HEK293T (cell line): ENCODE results near the gene DLG2.
A peak's percentile ranks its signal among the peaks of the same experiment; 100 is the strongest.

Experiments
- CTCF ChIA-PET: fragments of 350-600 bp; formaldehyde crosslinking; extraction: SDS; loops from one replicate; lab custom pipeline; 2021; ENCODE audit warnings: antibody characterized with exemption, inconsistent platforms; lab: Yijun Ruan, JAX
- POLR2A ChIA-PET: fragments of 350-600 bp; formaldehyde crosslinking; extraction: SDS; loops from one replicate; lab custom pipeline; 2020; ENCODE audit warnings: antibody characterized with exemption, inconsistent platforms; lab: Yijun Ruan, JAX
- DNase-seq: peaks from one replicate; pipeline ENCODE4 v3.0.0; 2012; ENCODE audit warnings: mixed read lengths; ENCODE audit errors: extremely low spot score
- ARNT ChIP-seq: fragments of 450-650 bp; IDR thresholded peaks from 2 replicates; pipeline ENCODE4 v1.6.1; 2017; ENCODE audit warnings: mild to moderate bottlenecking
- BHLHE40 ChIP-seq: fragments of 450-650 bp; IDR thresholded peaks from 2 replicates; pipeline ENCODE4 v1.6.1; 2016; ENCODE audit warnings: mild to moderate bottlenecking, moderate library complexity, borderline replicate concordance
- CTBP1 ChIP-seq: fragments of 450-650 bp; IDR thresholded peaks from 2 replicates; pipeline ENCODE4 v1.6.1; 2016; ENCODE audit warnings: borderline replicate concordance
- ELF4 ChIP-seq: fragments of 450-650 bp; IDR thresholded peaks from 2 replicates; pipeline ENCODE4 v1.6.1; 2017; ENCODE audit warnings: antibody characterized with exemption
- FOXA1 ChIP-seq: fragments of 450-650 bp; IDR thresholded peaks from 2 replicates; pipeline ENCODE4 v1.6.1; 2016; ENCODE audit warnings: mild to moderate bottlenecking
- FOXK2 ChIP-seq: fragments of 450-650 bp; IDR thresholded peaks from 2 replicates; pipeline ENCODE4 v1.6.1; 2016; ENCODE audit warnings: mild to moderate bottlenecking
- FOXM1 ChIP-seq: fragments of 450-650 bp; IDR thresholded peaks from 2 replicates; pipeline ENCODE4 v1.6.1; 2017; ENCODE audit warnings: mild to moderate bottlenecking, borderline replicate concordance
- HDGF ChIP-seq: fragments of 450-650 bp; IDR thresholded peaks from 2 replicates; pipeline ENCODE4 v1.6.1; 2017; ENCODE audit warnings: antibody characterized with exemption, borderline replicate concordance
- L3MBTL2 ChIP-seq: fragments of 450-650 bp; conservative IDR thresholded peaks from 2 replicates; pipeline ENCODE4 v1.6.1; 2016; ENCODE audit warnings: mild to moderate bottlenecking
- LEF1 ChIP-seq: fragments of 450-650 bp; IDR thresholded peaks from 2 replicates; pipeline ENCODE4 v1.6.1; 2017; ENCODE audit warnings: mild to moderate bottlenecking, borderline replicate concordance
- NFRKB ChIP-seq: fragments of 450-650 bp; IDR thresholded peaks from 2 replicates; pipeline ENCODE4 v1.6.1; 2016; ENCODE audit warnings: mild to moderate bottlenecking, moderate library complexity
- PKNOX1 ChIP-seq: fragments of 450-650 bp; IDR thresholded peaks from 2 replicates; pipeline ENCODE4 v1.6.1; 2016
- SP1 ChIP-seq: fragments of 450-650 bp; IDR thresholded peaks from 2 replicates; pipeline ENCODE4 v1.6.1; 2017
- SUZ12 ChIP-seq: fragments of 450-650 bp; IDR thresholded peaks from 2 replicates; pipeline ENCODE4 v1.6.1; 2016; ENCODE audit warnings: mild to moderate bottlenecking
- TARDBP ChIP-seq: fragments of 450-650 bp; IDR thresholded peaks from 2 replicates; pipeline ENCODE4 v1.6.1; 2016
- ZNF384 ChIP-seq: fragments of 450-650 bp; IDR thresholded peaks from 2 replicates; pipeline ENCODE4 v1.6.1; 2016

Gene DLG2

GRCh38 chr11:85040166-85040565 is 587.0 kb downstream of the DLG2 start:
- DNase-seq = no peak
- no peak for TF ChIP-seq BHLHE40
- no peak for TF ChIP-seq SP1
- TF ChIP-seq SUZ12 = no peak
- no peak for TF ChIP-seq ZNF384
- TF ChIP-seq FOXA1 = no peak
- no peak for TF ChIP-seq TARDBP
- TF ChIP-seq NFRKB = no peak
- no peak for TF ChIP-seq HDGF
- no peak for TF ChIP-seq LEF1
- ChIA-PET CTCF (no interaction called here), POLR2A (no interaction called here)

DNA sequence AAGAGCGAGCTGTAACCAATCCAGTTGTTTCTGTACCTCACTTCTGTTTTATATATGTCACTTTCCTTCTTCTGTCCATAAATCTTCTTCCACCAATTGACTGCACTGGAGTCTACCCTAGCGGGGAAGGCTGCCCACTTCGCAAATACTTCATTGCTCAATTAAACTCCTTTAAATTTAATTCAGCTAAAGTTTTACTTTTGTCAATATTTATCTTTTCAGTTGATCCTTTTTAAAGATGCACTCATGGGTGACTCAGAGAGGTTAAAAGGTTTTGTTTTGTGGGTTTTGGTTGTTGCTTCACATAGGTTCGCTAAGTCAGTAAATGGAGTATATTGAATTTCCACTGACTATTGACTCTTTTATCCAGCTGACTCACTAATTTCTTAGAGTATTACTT is 597.2 kb downstream of the DLG2 start:
- CTCF ChIA-PET = no interaction called here
- TF ChIP-seq PKNOX1 (0 out of 2 replicates have a peak, but pooled peaks have one; percentile 4), ZNF384 (no peak)
- no peak for DNase-seq
- POLR2A ChIA-PET = no interaction called here

DNA sequence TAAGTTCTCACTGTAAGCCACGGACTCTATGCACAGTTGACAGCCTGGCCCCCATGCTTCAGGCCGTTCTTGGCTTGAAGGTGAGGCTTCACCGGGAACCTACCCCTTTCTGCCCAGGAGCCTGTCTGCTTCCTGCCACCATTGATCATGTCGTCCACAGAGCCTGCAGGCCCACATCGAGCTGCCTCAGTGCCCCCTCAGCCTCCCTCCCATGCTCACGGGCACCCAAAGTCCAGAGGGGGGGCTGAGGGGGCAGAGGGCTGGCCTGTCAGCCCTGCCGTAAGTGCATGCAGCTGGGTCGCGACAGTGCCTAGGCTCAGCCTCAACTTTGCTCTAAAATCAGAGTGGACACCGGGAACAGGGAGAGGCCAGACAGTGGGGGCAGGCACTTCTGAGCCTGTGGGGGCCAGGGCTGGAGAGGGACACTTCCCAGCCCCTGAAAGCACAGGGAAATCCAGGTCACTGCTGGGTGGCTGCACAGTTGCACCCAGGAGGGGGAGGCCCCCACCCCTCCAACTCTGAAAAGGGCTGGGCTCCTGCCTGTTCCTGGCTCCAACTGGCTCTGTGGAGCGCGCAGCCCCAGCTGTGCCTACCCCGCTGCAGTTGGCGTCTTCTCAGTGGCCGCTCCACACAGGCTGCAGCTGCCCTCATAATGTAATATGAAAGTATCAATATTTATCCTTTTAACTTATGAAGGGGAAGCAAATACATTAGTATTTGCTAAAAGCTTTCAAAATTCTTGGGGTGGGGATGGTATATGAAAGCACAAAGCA is 598.6 kb downstream of the DLG2 start:
- POLR2A ChIA-PET = no interaction called here

DNA sequence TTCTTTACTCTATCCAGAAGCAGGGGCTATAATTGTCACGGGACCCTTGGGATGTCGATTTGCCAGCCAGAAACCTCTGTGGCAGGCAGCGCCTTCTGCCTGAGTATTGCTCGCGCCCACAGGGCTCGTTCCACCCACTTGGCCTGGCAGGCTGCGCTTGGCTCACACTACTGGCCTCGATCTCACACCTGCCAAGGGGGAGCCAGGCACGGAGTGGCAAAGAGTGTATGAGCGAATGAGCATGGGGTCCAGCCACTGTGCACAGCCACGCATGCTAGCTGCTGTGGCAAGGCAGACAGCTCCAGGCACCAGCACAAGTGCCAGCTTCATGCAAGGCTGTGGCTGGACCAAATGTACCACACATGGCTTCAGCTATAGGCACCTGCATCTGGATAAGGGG is 599.8 kb downstream of the DLG2 start:
- no peak for DNase-seq
- POLR2A ChIA-PET = no interaction called here
- CTCF ChIA-PET = no interaction called here
- TF ChIP-seq SUZ12 = no peak
- TF ChIP-seq ARNT = no peak
- TF ChIP-seq BHLHE40 = no peak
- TF ChIP-seq SP1 = no peak
- no peak for TF ChIP-seq PKNOX1

More for the DNA sequence above, 598.6 kb downstream of the DLG2 start:
- no peak for DNase-seq
- CTCF ChIA-PET = no interaction called here
- TF ChIP-seq PKNOX1 = no peak
- no peak for TF ChIP-seq TARDBP
- no peak for TF ChIP-seq ZNF384
- TF ChIP-seq L3MBTL2 = no peak

DNA sequence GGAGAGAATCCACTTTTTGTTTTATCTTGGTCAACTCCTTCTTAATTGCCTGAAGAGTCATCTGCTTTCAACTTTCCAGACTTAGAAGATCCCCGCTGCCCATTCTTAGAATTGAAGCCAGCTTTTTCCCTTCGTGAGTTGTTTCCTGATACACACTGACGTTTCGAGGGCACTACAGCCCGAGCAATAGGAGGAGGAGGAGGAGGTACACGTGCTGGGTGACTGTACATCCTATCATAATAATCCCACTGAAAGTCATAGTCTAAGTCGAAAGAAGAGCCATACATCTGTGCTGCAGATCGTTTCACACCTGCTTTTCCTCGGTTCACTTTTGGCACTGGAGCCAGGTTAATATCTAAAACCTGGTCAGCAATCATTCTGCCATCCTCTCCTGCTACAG is 606.1 kb downstream of the DLG2 start:
- ChIA-PET POLR2A (no interaction called here), CTCF (no interaction called here)
- no peak for DNase-seq
- TF ChIP-seq FOXK2 (no peak), ARNT (no peak), ELF4 (no peak), FOXM1 (no peak), ZNF384 (no peak), SP1 (no peak), FOXA1 (no peak), PKNOX1 (no peak), L3MBTL2 (no peak), HDGF (no peak), BHLHE40 (no peak)

- DNase-seq = no peak
- ChIA-PET CTCF (interaction anchor here (1.2 kb wide), 1 partner anchor 13 kb away, joined by 3 read pairs; no protein-coding TSS in a partner anchor), POLR2A (no interaction called here)
- TF ChIP-seq CTBP1 = no peak
- no peak for TF ChIP-seq ELF4
- no peak for TF ChIP-seq FOXK2
- no peak for TF ChIP-seq BHLHE40
- TF ChIP-seq SP1 = no peak
- no peak for TF ChIP-seq NFRKB
- no peak for TF ChIP-seq HDGF
- TF ChIP-seq TARDBP = no peak
- TF ChIP-seq FOXM1 = no peak
- TF ChIP-seq FOXA1 = no peak
- no peak for TF ChIP-seq LEF1
- no peak for TF ChIP-seq ARNT
- no peak for TF ChIP-seq SUZ12
- no peak for TF ChIP-seq PKNOX1
- no peak for TF ChIP-seq ZNF384
Measured at GRCh38 chr11:84993386-84993785, 633.8 kb downstream of the DLG2 start.
